GM18951 (cell line): ENCODE results near the gene MYO18A.

Source experiments
- POLR2A ChIP-seq: IDR thresholded peaks from 4 replicates; pipeline ENCODE4 v1.6.1; 2011; ENCODE audit warnings: mild to moderate bottlenecking; ENCODE audit not compliant: insufficient read length, insufficient read depth; ENCODE audit errors: extremely low read depth
- in situ Hi-C: fragments of 300-500 bp; cut with MboI; formaldehyde crosslinking; loops from one replicate; pipeline ENCODE4 v1.12.0; 2022; ENCODE audit warnings: low sequenced_read_pairs, mixed read lengths, inconsistent platforms; ENCODE audit not compliant: unreplicated experiment

Gene MYO18A

GRCh38 chr17:29048440-29049368, 131.5 kb downstream of the MYO18A start:
- in situ Hi-C loops = no loop called here
- TF ChIP-seq POLR2A = no peak

- in situ Hi-C loops = no loop called here
- TF ChIP-seq POLR2A = no peak
Observed at GRCh38 chr17:29046473-29046839, 133.7 kb downstream of the MYO18A start.

- TF ChIP-seq POLR2A = no peak
- in situ Hi-C loops = no loop called here
Observed at GRCh38 chr17:29045734-29046472, 134.3 kb downstream of the MYO18A start.

- in situ Hi-C loops = no loop called here
Observed at GRCh38 chr17:29045026-29045425, 135.2 kb downstream of the MYO18A start.

GRCh38 chr17:29043539-29044145, 136.6 kb downstream of the MYO18A start:
- TF ChIP-seq POLR2A = no peak
- in situ Hi-C loops = no loop called here

More at GRCh38 chr17:29045026-29045425, 135.2 kb downstream of the MYO18A start:
- no peak for TF ChIP-seq POLR2A

GRCh38 chr17:29042679-29043538, 137.3 kb downstream of the MYO18A start, which contains the start of gene PIPOX:
PIPOX (plus strand) TSS chr17:29043141; CDS start chr17:29043226, 85 bp downstream.
- no peak for TF ChIP-seq POLR2A
- in situ Hi-C loops = no loop called here

GRCh38 chr17:29042026-29042678, 138.0 kb downstream of the MYO18A start:
- in situ Hi-C loops = no loop called here

GRCh38 chr17:29041571-29041970, 138.6 kb downstream of the MYO18A start:
- TF ChIP-seq POLR2A = no peak
- in situ Hi-C loops = no loop called here

More at GRCh38 chr17:29042026-29042678, 138.0 kb downstream of the MYO18A start:
- no peak for TF ChIP-seq POLR2A

GRCh38 chr17:29041091-29041490, 139.1 kb downstream of the MYO18A start:
- TF ChIP-seq POLR2A = no peak
- in situ Hi-C loops = no loop called here

- in situ Hi-C loops = no loop called here
- TF ChIP-seq POLR2A = no peak
Observed at GRCh38 chr17:29039764-29040598, 140.2 kb downstream of the MYO18A start.

- no peak for TF ChIP-seq POLR2A
- in situ Hi-C loops = no loop called here
Observed at GRCh38 chr17:29038085-29038795, 142.0 kb downstream of the MYO18A start.

- in situ Hi-C loops = no loop called here
Observed at GRCh38 chr17:29037739-29038084, 142.5 kb downstream of the MYO18A start.

More at GRCh38 chr17:29037739-29038084, 142.5 kb downstream of the MYO18A start:
- no peak for TF ChIP-seq POLR2A
